Measurements from ENCODE around the gene COPS4.

DNA sequence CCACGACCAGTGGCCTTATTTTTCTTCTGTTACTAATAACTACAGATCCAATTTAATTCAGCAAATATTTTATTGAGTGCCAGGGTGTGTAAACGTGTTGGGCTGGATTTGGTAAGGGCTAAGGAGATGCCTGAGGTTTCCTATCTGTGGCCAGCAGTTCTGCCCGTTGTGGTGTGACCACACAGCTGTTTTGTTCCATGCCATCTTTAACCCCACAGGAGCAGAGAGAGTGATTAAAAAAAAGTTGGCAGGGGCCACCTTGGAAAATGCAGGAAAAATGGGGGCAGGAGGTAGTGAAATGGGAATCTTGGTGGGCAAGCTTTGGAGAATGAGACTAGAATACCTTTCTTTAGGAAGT is 78.4 kb downstream of the COPS4 start:
- TF ChIP-seq, protein P1, sequence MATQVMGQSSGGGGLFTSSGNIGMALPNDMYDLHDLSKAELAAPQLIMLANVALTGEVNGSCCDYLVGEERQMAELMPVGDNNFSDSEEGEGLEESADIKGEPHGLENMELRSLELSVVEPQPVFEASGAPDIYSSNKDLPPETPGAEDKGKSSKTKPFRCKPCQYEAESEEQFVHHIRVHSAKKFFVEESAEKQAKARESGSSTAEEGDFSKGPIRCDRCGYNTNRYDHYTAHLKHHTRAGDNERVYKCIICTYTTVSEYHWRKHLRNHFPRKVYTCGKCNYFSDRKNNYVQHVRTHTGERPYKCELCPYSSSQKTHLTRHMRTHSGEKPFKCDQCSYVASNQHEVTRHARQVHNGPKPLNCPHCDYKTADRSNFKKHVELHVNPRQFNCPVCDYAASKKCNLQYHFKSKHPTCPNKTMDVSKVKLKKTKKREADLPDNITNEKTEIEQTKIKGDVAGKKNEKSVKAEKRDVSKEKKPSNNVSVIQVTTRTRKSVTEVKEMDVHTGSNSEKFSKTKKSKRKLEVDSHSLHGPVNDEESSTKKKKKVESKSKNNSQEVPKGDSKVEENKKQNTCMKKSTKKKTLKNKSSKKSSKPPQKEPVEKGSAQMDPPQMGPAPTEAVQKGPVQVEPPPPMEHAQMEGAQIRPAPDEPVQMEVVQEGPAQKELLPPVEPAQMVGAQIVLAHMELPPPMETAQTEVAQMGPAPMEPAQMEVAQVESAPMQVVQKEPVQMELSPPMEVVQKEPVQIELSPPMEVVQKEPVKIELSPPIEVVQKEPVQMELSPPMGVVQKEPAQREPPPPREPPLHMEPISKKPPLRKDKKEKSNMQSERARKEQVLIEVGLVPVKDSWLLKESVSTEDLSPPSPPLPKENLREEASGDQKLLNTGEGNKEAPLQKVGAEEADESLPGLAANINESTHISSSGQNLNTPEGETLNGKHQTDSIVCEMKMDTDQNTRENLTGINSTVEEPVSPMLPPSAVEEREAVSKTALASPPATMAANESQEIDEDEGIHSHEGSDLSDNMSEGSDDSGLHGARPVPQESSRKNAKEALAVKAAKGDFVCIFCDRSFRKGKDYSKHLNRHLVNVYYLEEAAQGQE (IDR thresholded peaks at IDR 0.05; ENCODE audit: low read depth, low read length): no peak
- TF ChIP-seq SREBF1 (IDR thresholded peaks at IDR 0.05; ENCODE audit: low read length): no peak
- TF ChIP-seq POLR2AphosphoS5 (IDR thresholded peaks at IDR 0.05; ENCODE audit: low read length): no peak; the same call in 1 of the 2 replicates
- no peak for TF ChIP-seq EZH2 (IDR thresholded peaks at IDR 0.05; ENCODE audit: borderline replicate concordance, control insufficient read depth, low read depth, low read length)
- TF ChIP-seq, protein P2, sequence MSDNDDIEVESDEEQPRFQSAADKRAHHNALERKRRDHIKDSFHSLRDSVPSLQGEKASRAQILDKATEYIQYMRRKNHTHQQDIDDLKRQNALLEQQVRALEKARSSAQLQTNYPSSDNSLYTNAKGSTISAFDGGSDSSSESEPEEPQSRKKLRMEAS (IDR thresholded peaks at IDR 0.05; ENCODE audit: low read depth, low read length): no peak
- no peak for TF ChIP-seq SMC3 (IDR thresholded peaks at IDR 0.05; ENCODE audit: borderline replicate concordance, low read length)
- TF ChIP-seq, protein P3, sequence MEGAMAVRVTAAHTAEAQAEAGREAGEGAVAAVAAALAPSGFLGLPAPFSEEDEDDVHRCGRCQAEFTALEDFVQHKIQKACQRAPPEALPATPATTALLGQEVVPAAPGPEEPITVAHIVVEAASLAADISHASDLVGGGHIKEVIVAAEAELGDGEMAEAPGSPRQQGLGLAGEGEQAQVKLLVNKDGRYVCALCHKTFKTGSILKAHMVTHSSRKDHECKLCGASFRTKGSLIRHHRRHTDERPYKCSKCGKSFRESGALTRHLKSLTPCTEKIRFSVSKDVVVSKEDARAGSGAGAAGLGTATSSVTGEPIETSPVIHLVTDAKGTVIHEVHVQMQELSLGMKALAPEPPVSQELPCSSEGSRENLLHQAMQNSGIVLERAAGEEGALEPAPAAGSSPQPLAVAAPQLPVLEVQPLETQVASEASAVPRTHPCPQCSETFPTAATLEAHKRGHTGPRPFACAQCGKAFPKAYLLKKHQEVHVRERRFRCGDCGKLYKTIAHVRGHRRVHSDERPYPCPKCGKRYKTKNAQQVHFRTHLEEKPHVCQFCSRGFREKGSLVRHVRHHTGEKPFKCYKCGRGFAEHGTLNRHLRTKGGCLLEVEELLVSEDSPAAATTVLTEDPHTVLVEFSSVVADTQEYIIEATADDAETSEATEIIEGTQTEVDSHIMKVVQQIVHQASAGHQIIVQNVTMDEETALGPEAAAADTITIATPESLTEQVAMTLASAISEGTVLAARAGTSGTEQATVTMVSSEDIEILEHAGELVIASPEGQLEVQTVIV (IDR thresholded peaks at IDR 0.05; ENCODE audit: borderline replicate concordance, partially characterized antibody): no peak
- no peak for TF ChIP-seq NFIC (IDR thresholded peaks at IDR 0.05; ENCODE audit: low read depth, low read length)
- TF ChIP-seq SMAD1 (IDR thresholded peaks at IDR 0.05; ENCODE audit: low read depth, partially characterized antibody): peak; percentile 54
- TF ChIP-seq, protein P4, sequence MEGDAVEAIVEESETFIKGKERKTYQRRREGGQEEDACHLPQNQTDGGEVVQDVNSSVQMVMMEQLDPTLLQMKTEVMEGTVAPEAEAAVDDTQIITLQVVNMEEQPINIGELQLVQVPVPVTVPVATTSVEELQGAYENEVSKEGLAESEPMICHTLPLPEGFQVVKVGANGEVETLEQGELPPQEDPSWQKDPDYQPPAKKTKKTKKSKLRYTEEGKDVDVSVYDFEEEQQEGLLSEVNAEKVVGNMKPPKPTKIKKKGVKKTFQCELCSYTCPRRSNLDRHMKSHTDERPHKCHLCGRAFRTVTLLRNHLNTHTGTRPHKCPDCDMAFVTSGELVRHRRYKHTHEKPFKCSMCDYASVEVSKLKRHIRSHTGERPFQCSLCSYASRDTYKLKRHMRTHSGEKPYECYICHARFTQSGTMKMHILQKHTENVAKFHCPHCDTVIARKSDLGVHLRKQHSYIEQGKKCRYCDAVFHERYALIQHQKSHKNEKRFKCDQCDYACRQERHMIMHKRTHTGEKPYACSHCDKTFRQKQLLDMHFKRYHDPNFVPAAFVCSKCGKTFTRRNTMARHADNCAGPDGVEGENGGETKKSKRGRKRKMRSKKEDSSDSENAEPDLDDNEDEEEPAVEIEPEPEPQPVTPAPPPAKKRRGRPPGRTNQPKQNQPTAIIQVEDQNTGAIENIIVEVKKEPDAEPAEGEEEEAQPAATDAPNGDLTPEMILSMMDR (IDR thresholded peaks at IDR 0.05 in 2 of 3, conservative IDR thresholded peaks at IDR 0.05 in 1 of 3; ENCODE audit: control insufficient read depth in 2 of 3, extremely low read depth in 1 of 3, insufficient read depth in 1 of 3, low read depth in 3 of 3, low read length in 3 of 3): no peak
- no peak for TF ChIP-seq ZNF207 (IDR thresholded peaks at IDR 0.05; ENCODE audit: borderline replicate concordance)
- TF ChIP-seq GABPA (IDR thresholded peaks at IDR 0.05; ENCODE audit: low read depth): no peak
- no peak for TF ChIP-seq RCOR1 (conservative IDR thresholded peaks at IDR 0.05; ENCODE audit: low read depth, low read length)
- TF ChIP-seq, protein P5, sequence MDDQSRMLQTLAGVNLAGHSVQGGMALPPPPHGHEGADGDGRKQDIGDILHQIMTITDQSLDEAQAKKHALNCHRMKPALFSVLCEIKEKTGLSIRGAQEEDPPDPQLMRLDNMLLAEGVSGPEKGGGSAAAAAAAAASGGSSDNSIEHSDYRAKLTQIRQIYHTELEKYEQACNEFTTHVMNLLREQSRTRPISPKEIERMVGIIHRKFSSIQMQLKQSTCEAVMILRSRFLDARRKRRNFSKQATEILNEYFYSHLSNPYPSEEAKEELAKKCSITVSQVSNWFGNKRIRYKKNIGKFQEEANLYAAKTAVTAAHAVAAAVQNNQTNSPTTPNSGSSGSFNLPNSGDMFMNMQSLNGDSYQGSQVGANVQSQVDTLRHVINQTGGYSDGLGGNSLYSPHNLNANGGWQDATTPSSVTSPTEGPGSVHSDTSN (IDR thresholded peaks at IDR 0.05; ENCODE audit: insufficient replicate concordance, low read depth, low read length): no peak

All from GM12878 (cell line).